ENCODE data around the gene PIK3R5. TPM values are rescaled to one million over a fixed set of nuclear protein-coding genes. Genes with fewer than 3 reads are reported as not detected.
A peak's percentile ranks its signal among the peaks of the same experiment; 100 is the strongest.
"Not testable (repeated sequence)": the region's sequence is repeated elsewhere in the genome, so short reads cannot be mapped to it uniquely, and the experiment has no call there.

PIK3R5 gene
- total RNA-seq, 6 donors from 2014 or later: 22.3 to 175 (median 49.8) TPM

- 80 to 93% methylated on average over 19 to 23 of the region's 23 CpGs for WGBS, 2 donors
- no peak overlapping the region for H3K27ac ChIP-seq
- no peaks in the 10 kb centered on the region for H3K9me3 ChIP-seq
- DNase-seq: peak in 1 of 2 donors; percentile 75
- H3K36me3 ChIP-seq: peaks cover 0 to 18% (median 11%) of the 10 kb centered on the region in 4 donors
- no peak for ATAC-seq (ENCODE audit: low FRiP score in 2 of 2)
- no peak overlapping the region for H3K4me3 ChIP-seq
- H3K27me3 ChIP-seq: no peaks in the 10 kb centered on the region
- TF ChIP-seq CTCF (IDR thresholded peaks at IDR 0.05): no peak
- no peak for TF ChIP-seq POLR2AphosphoS5 (IDR thresholded peaks at IDR 0.05)
- TF ChIP-seq POLR2A (IDR thresholded peaks at IDR 0.05): no peak
- TF ChIP-seq EP300 (IDR thresholded peaks at IDR 0.05): no peak
- H3K4me1 ChIP-seq: peaks cover 0 to 3% (median 0%) of the 10 kb centered on the region in 4 donors
Measured at GRCh38 chr17:8885967-8886684, 79.4 kb downstream of the PIK3R5 start.

GRCh38 chr17:8885163-8885966 lies 80.1 kb downstream of the PIK3R5 start:
- not testable (repeated sequence) for ATAC-seq (ENCODE audit: low FRiP score in 2 of 2); H3K4me1 ChIP-seq
- WGBS, 2 donors: 90% methylated on average over 14 to 20 of the region's 30 CpGs

GRCh38 chr17:8884336-8884990 lies 81.0 kb downstream of the PIK3R5 start:
- DNase-seq (no peak), ATAC-seq (ENCODE audit: low FRiP score in 2 of 2) (no peak)
- Histone ChIP-seq H3K27ac (no peak overlapping the region), H3K27me3 (no peaks in the 10 kb centered on the region), H3K9me3 (no peaks in the 10 kb centered on the region), H3K4me1 (peaks cover 0 to 3% (median 0%) of the 10 kb centered on the region in 4 donors), H3K36me3 (peaks cover 0 to 26% (median 12%) of the 10 kb centered on the region in 4 donors), H3K4me3 (no peak overlapping the region)
- TF ChIP-seq POLR2AphosphoS5 (IDR thresholded peaks at IDR 0.05) (no peak), CTCF (IDR thresholded peaks at IDR 0.05) (no peak), POLR2A (IDR thresholded peaks at IDR 0.05) (no peak), EP300 (IDR thresholded peaks at IDR 0.05) (no peak)
- WGBS, 2 donors: 90 to 91% methylated on average over 8 to 13 of the region's 16 CpGs

More at GRCh38 chr17:8885163-8885966, 80.1 kb downstream of the PIK3R5 start:
- H3K27me3 ChIP-seq, H3K4me3 ChIP-seq, H3K27ac ChIP-seq, H3K9me3 ChIP-seq: not testable (repeated sequence)
- peak in 1 of 2 donors; percentile 79 for DNase-seq
- peaks cover 0 to 24% (median 11%) of the 10 kb centered on the region in 4 donors for H3K36me3 ChIP-seq

GRCh38 chr17:8883353-8883752 lies 82.2 kb downstream of the PIK3R5 start:
- TF ChIP-seq POLR2A (IDR thresholded peaks at IDR 0.05): no peak
- no peak for TF ChIP-seq EP300 (IDR thresholded peaks at IDR 0.05)
- no peak for TF ChIP-seq CTCF (IDR thresholded peaks at IDR 0.05)
- no peak for TF ChIP-seq POLR2AphosphoS5 (IDR thresholded peaks at IDR 0.05)
- H3K27ac ChIP-seq: no peak overlapping the region
- H3K9me3 ChIP-seq: no peaks in the 10 kb centered on the region
- 87 to 96% methylated on average over 4 of the region's 4 CpGs for WGBS, 2 donors
- no peak for DNase-seq
- no peaks in the 10 kb centered on the region for H3K27me3 ChIP-seq
- peaks cover 0 to 2% (median 0%) of the 10 kb centered on the region in 4 donors for H3K4me1 ChIP-seq
- peaks cover 0 to 28% (median 12%) of the 10 kb centered on the region in 4 donors for H3K36me3 ChIP-seq
- H3K4me3 ChIP-seq: no peak overlapping the region
- no peak for ATAC-seq (ENCODE audit: low FRiP score in 2 of 2)

- Histone ChIP-seq H3K27me3 (no peaks in the 10 kb centered on the region), H3K27ac (no peak overlapping the region), H3K36me3 (peaks cover 0 to 20% (median 6%) of the 10 kb centered on the region in 4 donors), H3K4me3 (no peak overlapping the region), H3K9me3 (no peaks in the 10 kb centered on the region), H3K4me1 (no peaks in the 10 kb centered on the region)
- no peak for DNase-seq
- 89 to 90% methylated on average over 5 to 7 of the region's 7 CpGs for WGBS, 2 donors
- ATAC-seq (ENCODE audit: low FRiP score in 2 of 2): no peak
- no peak for TF ChIP-seq CTCF (IDR thresholded peaks at IDR 0.05)
- TF ChIP-seq EP300 (IDR thresholded peaks at IDR 0.05): no peak
- TF ChIP-seq POLR2A (IDR thresholded peaks at IDR 0.05): no peak
Measured at GRCh38 chr17:8881606-8882005, 83.9 kb downstream of the PIK3R5 start.
